EH (cell line): ENCODE measurements around the gene OGFR.

Source experiments
- DNase-seq: peaks from one replicate; pipeline ENCODE4 v3.0.0-alpha.2; 2015; ENCODE audit warnings: low read depth

OGFR gene

GRCh38 chr20:62804627-62805154 lies at the start of gene OGFR:
OGFR (plus strand) TSS chr20:62804835; CDS start chr20:62804860, 25 bp downstream.
- peak; percentile 62 for DNase-seq

GRCh38 chr20:62754991-62755356 lies 49.7 kb upstream of the OGFR start:
- DNase-seq = no peak

GRCh38 chr20:62755817-62756724 lies 48.6 kb upstream of the OGFR start:
- no peak for DNase-seq

GRCh38 chr20:62758226-62758912 lies 46.3 kb upstream of the OGFR start:
- DNase-seq = no peak

GRCh38 chr20:62759981-62760431 lies 44.6 kb upstream of the OGFR start:
- no peak for DNase-seq

GRCh38 chr20:62760471-62760855 lies 44.2 kb upstream of the OGFR start:
- DNase-seq = no peak

GRCh38 chr20:62760856-62761758 lies 43.5 kb upstream of the OGFR start:
- DNase-seq = no peak

GRCh38 chr20:62761759-62762131 lies 42.9 kb upstream of the OGFR start:
- no peak for DNase-seq

GRCh38 chr20:62762376-62762775 lies 42.3 kb upstream of the OGFR start:
- no peak for DNase-seq

- DNase-seq = no peak
These were observed 41.8 kb upstream of the OGFR start for GRCh38 chr20:62762801-62763368.

- DNase-seq = no peak
These were observed 41.2 kb upstream of the OGFR start for GRCh38 chr20:62763404-62763803.

- DNase-seq = no peak
These were observed 40.3 kb upstream of the OGFR start for GRCh38 chr20:62764156-62764935.

GRCh38 chr20:62765021-62765420 lies 39.6 kb upstream of the OGFR start:
- no peak for DNase-seq

- no peak for DNase-seq
These were observed 39.1 kb upstream of the OGFR start for GRCh38 chr20:62765432-62766070.

- no peak for DNase-seq
These were observed 38.6 kb upstream of the OGFR start for GRCh38 chr20:62766071-62766450.

- DNase-seq = no peak
These were observed 37.9 kb upstream of the OGFR start for GRCh38 chr20:62766716-62767115.

GRCh38 chr20:62768234-62768546 lies 36.4 kb upstream of the OGFR start:
- no peak for DNase-seq

GRCh38 chr20:62768551-62769287 lies 35.9 kb upstream of the OGFR start:
- peak; percentile 64 for DNase-seq

- no peak for DNase-seq
These were observed 35.1 kb upstream of the OGFR start for GRCh38 chr20:62769346-62770071.
